ENCODE measurements around the gene DENND1A. TPM values are rescaled to one million over a fixed set of nuclear protein-coding genes. Genes with fewer than 3 reads are reported as not detected.

Gene DENND1A
- total RNA-seq, 1 donor from 2014 or later = 37.3 TPM

DNA sequence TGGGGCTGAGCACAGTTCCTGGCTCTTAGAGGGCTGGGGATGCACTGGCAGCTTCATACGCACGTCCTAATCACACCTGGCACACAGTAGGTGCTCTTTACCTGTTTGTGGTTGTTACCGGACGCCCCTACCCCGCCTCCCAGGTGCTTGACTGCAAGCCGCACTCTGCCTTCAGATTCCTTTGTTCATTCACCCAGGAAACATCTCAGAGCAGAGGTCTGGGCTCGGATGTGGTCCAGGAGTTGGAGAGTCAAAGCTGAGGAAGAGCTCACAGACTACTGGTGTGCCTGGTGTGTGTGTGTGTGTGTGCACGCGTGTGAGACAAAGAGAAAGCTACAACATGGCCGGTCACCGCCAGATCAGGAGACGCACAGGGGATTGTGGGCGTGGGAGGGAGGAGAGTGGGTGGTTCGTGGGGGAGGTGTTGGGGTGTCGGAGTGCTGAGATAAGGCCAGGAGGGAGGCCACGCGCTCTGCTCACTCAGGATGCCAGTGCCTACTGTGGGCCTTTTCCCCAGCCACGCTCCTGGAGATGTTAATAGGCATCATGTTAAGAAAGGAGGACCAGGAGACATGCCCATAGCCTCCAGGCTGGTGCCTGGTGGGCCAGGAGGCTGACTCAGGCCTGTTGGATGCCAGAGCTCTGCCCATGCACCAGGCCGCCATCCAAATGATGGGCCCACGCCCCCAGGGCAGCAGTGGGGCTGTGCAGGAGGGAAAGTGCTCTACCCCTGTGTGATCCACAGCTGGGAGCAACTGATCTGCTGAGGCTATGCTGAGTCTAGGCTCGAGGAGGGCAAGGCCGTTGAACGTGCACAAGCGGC lies 534.0 kb downstream of the DENND1A start:
- DNase-seq (ENCODE audit: low spot score in 2 of 2) = no peak
- Histone ChIP-seq H3K4me3 (no peak overlapping the region), H3K9me3 (no peaks in the 10 kb centered on the region), H3K27ac (no peak overlapping the region), H3K4me1 (no peaks in the 10 kb centered on the region), H3K27me3 (no peaks in the 10 kb centered on the region), H3K36me3 (no peaks in the 10 kb centered on the region)
- intact Hi-C loops (cut with DNase I) = no loop called here
- TF ChIP-seq CTCF (IDR thresholded peaks at IDR 0.05) = no peak

- H3K36me3 ChIP-seq = no peaks in the 10 kb centered on the region
- intact Hi-C loops (cut with DNase I) = no loop called here
- TF ChIP-seq CTCF (IDR thresholded peaks at IDR 0.05) = no peak
- no peaks in the 10 kb centered on the region for H3K4me1 ChIP-seq
- DNase-seq (ENCODE audit: low spot score in 2 of 2) = no peak
- no peaks in the 10 kb centered on the region for H3K9me3 ChIP-seq
- no peaks in the 10 kb centered on the region for H3K27me3 ChIP-seq
- no peak overlapping the region for H3K4me3 ChIP-seq
- H3K27ac ChIP-seq = no peak overlapping the region
Measured at GRCh38 chr9:123395276-123395688, 534.6 kb downstream of the DENND1A start.

GRCh38 chr9:123394291-123395235 lies 535.4 kb downstream of the DENND1A start:
- TF ChIP-seq CTCF (IDR thresholded peaks at IDR 0.05) = no peak

DNA sequence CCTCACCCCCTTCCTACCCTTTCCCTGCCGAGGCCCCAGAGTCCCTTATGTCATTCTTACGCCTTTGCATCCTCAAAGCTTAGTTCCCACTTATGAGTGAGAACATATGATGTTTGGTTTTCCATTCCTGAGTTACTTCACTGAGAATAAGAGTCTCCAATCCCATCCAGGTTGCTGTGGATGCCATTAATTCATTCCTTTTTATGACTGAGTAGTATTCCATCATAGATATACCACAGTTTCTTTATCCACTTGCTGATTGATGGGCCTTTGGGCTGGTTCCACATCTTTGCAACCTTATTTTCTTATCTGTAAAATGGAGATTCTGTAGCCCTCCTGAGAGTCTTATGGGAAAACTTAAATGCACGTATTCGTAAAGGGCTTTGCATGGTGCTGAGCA lies 537.1 kb downstream of the DENND1A start:
- intact Hi-C loops (cut with DNase I) = no loop called here
- TF ChIP-seq CTCF (IDR thresholded peaks at IDR 0.05) = no peak
- Histone ChIP-seq H3K27ac (no peak overlapping the region), H3K36me3 (no peaks in the 10 kb centered on the region), H3K9me3 (no peaks in the 10 kb centered on the region), H3K27me3 (no peaks in the 10 kb centered on the region), H3K4me3 (no peak overlapping the region), H3K4me1 (no peaks in the 10 kb centered on the region)
- DNase-seq (ENCODE audit: low spot score in 2 of 2) = no peak

More at GRCh38 chr9:123394291-123395235, 535.4 kb downstream of the DENND1A start:
- H3K4me1 ChIP-seq = no peaks in the 10 kb centered on the region
- H3K27ac ChIP-seq = no peak overlapping the region
- no peaks in the 10 kb centered on the region for H3K27me3 ChIP-seq
- H3K4me3 ChIP-seq = no peak overlapping the region
- DNase-seq (ENCODE audit: low spot score in 2 of 2) = no peak
- intact Hi-C loops (cut with DNase I) = no loop called here
- no peaks in the 10 kb centered on the region for H3K9me3 ChIP-seq
- H3K36me3 ChIP-seq = no peaks in the 10 kb centered on the region

GRCh38 chr9:123391946-123392345 lies 538.0 kb downstream of the DENND1A start:
- intact Hi-C loops (cut with DNase I) = no loop called here
- Histone ChIP-seq H3K27ac (no peak overlapping the region), H3K36me3 (no peaks in the 10 kb centered on the region), H3K9me3 (no peaks in the 10 kb centered on the region), H3K4me1 (no peaks in the 10 kb centered on the region), H3K4me3 (no peak overlapping the region), H3K27me3 (no peaks in the 10 kb centered on the region)
- TF ChIP-seq CTCF (IDR thresholded peaks at IDR 0.05) = no peak
- no peak for DNase-seq (ENCODE audit: low spot score in 2 of 2)

All from ascending aorta (tissue), 2 donors.